Colonic mucosa (tissue), 4 donors: ENCODE results near the gene TRPM3. TPM values are rescaled to one million over a fixed set of nuclear protein-coding genes. Genes with fewer than 3 reads are reported as not detected.
"Not testable (repeated sequence)": the region's sequence is repeated elsewhere in the genome, so short reads cannot be mapped to it uniquely, and the experiment has no call there.

Experiments used
- DNase-seq: peaks from one replicate; pipeline ENCODE4 v3.0.0-alpha.2; 2020
- H3K27ac ChIP-seq: fragments of 200-600 bp; one replicate; pipeline ENCODE4 v1.8.0; 2021
- H3K27me3 ChIP-seq: fragments of 200-600 bp; one replicate; pipeline ENCODE4 v1.8.0; 2021
- H3K36me3 ChIP-seq: fragments of 200-600 bp; one replicate; pipeline ENCODE4 v1.8.0; 2021
- H3K4me1 ChIP-seq: fragments of 200-600 bp; one replicate; pipeline ENCODE4 v1.8.0; 2021; ENCODE audit warnings: mild to moderate bottlenecking
- H3K4me3 ChIP-seq: fragments of 200-600 bp; one replicate; pipeline ENCODE4 v1.8.0; 2021
- H3K9ac ChIP-seq, 2 donors: one replicate each; pipeline ENCODE4 v1.7.0; 2013; ENCODE audit warnings: control low read depth in 2 of 2, low read depth in 2 of 2, low read length in 2 of 2
- H3K9me3 ChIP-seq: fragments of 200-600 bp; one replicate; pipeline ENCODE4 v1.8.0; 2021
- intact Hi-C: fragments of 100-400 bp; cut with DNase I; formaldehyde crosslinking; loops from one replicate; pipeline ENCODE4 v1.14.1; 2022
- total RNA-seq, 2 donors: library from RNA; stranded (reverse); fragmentation: NEBNext Ultra II Directional in 1 of 2; extraction: Animal tissue kit (Norgen Biotek cat#: 25700) in 1 of 2; gene quantifications; one replicate each; pipeline ENCODE4 v1.2.1, GENCODE V29; 2021
- TF ChIP-seq, protein P1 (sequence below): fragments of 200-600 bp; IDR thresholded peaks from one replicate; pipeline ENCODE4 v1.8.0; 2022; ENCODE audit warnings: antibody characterized with exemption, mild to moderate bottlenecking
- donor health status: healthy.
- donor health status: DM: no; HTN: no; CAD: no.
- donor health status: DM: no; HTN: no; CAD: no.

The TRPM3 gene
- total RNA-seq, 2 donors from 2014 or later: 0.32 to 0.35 TPM

DNA sequence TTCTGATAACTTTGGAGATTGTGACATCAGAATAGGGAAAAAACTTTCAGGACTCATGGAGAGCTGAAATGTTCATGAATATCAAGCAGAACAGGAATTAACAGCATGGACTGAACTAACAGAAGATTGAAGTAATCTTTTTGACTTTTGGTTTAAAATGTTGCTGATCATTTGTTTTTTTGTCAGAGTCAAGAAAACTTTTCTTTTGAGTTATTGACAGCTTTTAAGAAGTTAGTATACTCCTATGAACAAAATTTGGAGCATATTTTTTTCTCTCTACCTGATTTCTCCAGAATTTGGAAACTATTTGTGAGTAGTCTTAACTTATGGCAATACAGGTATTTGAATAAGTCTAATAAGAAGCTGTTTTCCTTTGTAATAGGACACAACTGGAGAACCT lies 462.7 kb downstream of the TRPM3 start:
- Histone ChIP-seq H3K4me1 (no peaks in the 10 kb centered on the region), H3K4me3 (no peak overlapping the region), H3K36me3 (no peaks in the 10 kb centered on the region), H3K9ac (no peak overlapping the region), H3K9me3 (no peaks in the 10 kb centered on the region), H3K27me3 (no peaks in the 10 kb centered on the region), H3K27ac (no peak overlapping the region)
- DNase-seq: no peak
- TF ChIP-seq, protein P1, sequence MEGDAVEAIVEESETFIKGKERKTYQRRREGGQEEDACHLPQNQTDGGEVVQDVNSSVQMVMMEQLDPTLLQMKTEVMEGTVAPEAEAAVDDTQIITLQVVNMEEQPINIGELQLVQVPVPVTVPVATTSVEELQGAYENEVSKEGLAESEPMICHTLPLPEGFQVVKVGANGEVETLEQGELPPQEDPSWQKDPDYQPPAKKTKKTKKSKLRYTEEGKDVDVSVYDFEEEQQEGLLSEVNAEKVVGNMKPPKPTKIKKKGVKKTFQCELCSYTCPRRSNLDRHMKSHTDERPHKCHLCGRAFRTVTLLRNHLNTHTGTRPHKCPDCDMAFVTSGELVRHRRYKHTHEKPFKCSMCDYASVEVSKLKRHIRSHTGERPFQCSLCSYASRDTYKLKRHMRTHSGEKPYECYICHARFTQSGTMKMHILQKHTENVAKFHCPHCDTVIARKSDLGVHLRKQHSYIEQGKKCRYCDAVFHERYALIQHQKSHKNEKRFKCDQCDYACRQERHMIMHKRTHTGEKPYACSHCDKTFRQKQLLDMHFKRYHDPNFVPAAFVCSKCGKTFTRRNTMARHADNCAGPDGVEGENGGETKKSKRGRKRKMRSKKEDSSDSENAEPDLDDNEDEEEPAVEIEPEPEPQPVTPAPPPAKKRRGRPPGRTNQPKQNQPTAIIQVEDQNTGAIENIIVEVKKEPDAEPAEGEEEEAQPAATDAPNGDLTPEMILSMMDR: no peak
- intact Hi-C loops: no loop called here

DNA sequence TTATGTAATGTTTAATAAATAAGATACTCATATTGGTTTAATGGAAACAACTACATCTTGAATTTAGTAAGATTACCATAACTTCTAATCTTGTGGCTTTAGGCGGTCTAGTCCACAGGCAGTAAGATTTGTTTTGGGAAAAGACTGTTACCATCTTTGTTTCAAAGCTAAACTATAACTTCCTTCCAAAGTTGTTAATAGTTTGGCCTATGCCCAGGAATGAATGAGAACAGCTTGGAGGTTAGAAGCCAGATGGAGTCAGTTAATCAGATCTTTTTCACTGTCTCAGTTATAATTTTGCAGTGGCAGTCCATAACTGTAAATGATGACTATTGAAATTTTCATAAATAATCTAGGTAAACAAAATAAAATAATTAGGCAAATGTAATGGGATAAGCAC lies 465.1 kb downstream of the TRPM3 start:
- Histone ChIP-seq H3K27ac (no peak overlapping the region), H3K4me3 (no peak overlapping the region), H3K9me3 (no peaks in the 10 kb centered on the region), H3K27me3 (no peaks in the 10 kb centered on the region), H3K36me3 (no peaks in the 10 kb centered on the region), H3K4me1 (no peaks in the 10 kb centered on the region), H3K9ac (no peak overlapping the region)
- TF ChIP-seq, protein P1: no peak
- no peak for DNase-seq
- intact Hi-C loops: no loop called here

- Histone ChIP-seq H3K36me3 (no peaks in the 10 kb centered on the region), H3K27me3 (no peaks in the 10 kb centered on the region), H3K4me1 (no peaks in the 10 kb centered on the region), H3K9me3 (no peaks in the 10 kb centered on the region), H3K27ac (no peak overlapping the region), H3K4me3 (no peak overlapping the region), H3K9ac (no peak overlapping the region)
- no peak for DNase-seq
- intact Hi-C loops: no loop called here
- TF ChIP-seq, protein P1: no peak
Observed at GRCh38 chr9:70654144-70654543, 467.3 kb downstream of the TRPM3 start.

- not testable (repeated sequence) for H3K9ac ChIP-seq, H3K27me3 ChIP-seq, H3K4me3 ChIP-seq, H3K4me1 ChIP-seq, H3K9me3 ChIP-seq, H3K27ac ChIP-seq, DNase-seq, H3K36me3 ChIP-seq
- intact Hi-C loops: loop anchor here (5.0 kb wide), 2 partner anchors 358 to 608 kb away; no protein-coding TSS in a partner anchor
Observed at GRCh38 chr9:70644627-70645026, 476.8 kb downstream of the TRPM3 start.

DNA sequence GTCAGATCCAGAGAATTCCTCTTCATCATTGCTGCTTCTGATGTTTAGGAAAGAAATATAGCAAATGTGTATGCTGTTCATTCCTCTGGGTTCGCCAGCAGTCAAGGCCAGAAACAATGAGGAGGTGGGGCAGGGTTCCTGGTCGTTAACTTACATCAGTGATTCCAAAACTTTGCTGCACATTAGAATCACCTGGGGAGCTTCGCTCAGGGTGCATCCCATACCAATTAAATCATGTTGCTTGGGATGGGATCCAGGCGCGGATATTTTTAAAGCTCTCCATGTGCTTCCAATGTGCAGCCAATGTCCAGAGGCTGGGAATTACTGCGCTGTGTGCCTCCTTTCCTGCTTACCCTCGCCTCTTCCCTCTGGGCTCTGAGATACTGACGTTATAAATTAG lies 479.1 kb downstream of the TRPM3 start:
- H3K9ac ChIP-seq: no peak overlapping the region
- H3K36me3 ChIP-seq: no peaks in the 10 kb centered on the region
- no peaks in the 10 kb centered on the region for H3K4me1 ChIP-seq
- TF ChIP-seq, protein P1: no peak
- no peaks in the 10 kb centered on the region for H3K9me3 ChIP-seq
- no peaks in the 10 kb centered on the region for H3K27me3 ChIP-seq
- no peak overlapping the region for H3K27ac ChIP-seq
- DNase-seq: no peak
- intact Hi-C loops: loop anchor here (5.0 kb wide), 2 partner anchors 360 to 610 kb away; no protein-coding TSS in a partner anchor
- no peak overlapping the region for H3K4me3 ChIP-seq

GRCh38 chr9:70641631-70642030 lies 479.8 kb downstream of the TRPM3 start:
- no peaks in the 10 kb centered on the region for H3K36me3 ChIP-seq
- no peaks in the 10 kb centered on the region for H3K9me3 ChIP-seq
- no peak overlapping the region for H3K9ac ChIP-seq
- no peak overlapping the region for H3K4me3 ChIP-seq
- no peaks in the 10 kb centered on the region for H3K27me3 ChIP-seq
- H3K4me1 ChIP-seq: no peaks in the 10 kb centered on the region
- no peak overlapping the region for H3K27ac ChIP-seq
- TF ChIP-seq, protein P1: no peak
- DNase-seq: no peak
- intact Hi-C loops: loop anchor here (5.0 kb wide), 2 partner anchors 361 to 611 kb away; no protein-coding TSS in a partner anchor
